NCI-H2029 treated with DMSO at 0.1 percent for 48 hours (cell line): ENCODE results near the gene NUDT3.

Source experiments
- DNase-seq: peaks from one replicate; lab custom pipeline; 2025; lab: John Stamatoyannopoulos, UW

NUDT3 gene

GRCh38 chr6:34319471-34319885 is 73.0 kb downstream of the NUDT3 start:
- DNase-seq: no peak

- DNase-seq: no peak
Observed at GRCh38 chr6:34318499-34319470, 73.7 kb downstream of the NUDT3 start.

- DNase-seq: no peak
Observed at GRCh38 chr6:34317882-34318498, 74.5 kb downstream of the NUDT3 start.

GRCh38 chr6:34317172-34317477 is 75.3 kb downstream of the NUDT3 start:
- DNase-seq: no peak

GRCh38 chr6:34316431-34317171 is 75.9 kb downstream of the NUDT3 start:
- no peak for DNase-seq

- DNase-seq: no peak
Observed at GRCh38 chr6:34315780-34316179, 76.7 kb downstream of the NUDT3 start.

GRCh38 chr6:34315256-34315655 is 77.2 kb downstream of the NUDT3 start:
- no peak for DNase-seq

GRCh38 chr6:34312259-34312658 is 80.2 kb downstream of the NUDT3 start:
- no peak for DNase-seq

GRCh38 chr6:34310817-34311216 is 81.7 kb downstream of the NUDT3 start:
- DNase-seq: no peak

GRCh38 chr6:34308483-34308882 is 84.0 kb downstream of the NUDT3 start:
- DNase-seq: no peak

GRCh38 chr6:34305982-34306708 is 86.3 kb downstream of the NUDT3 start:
- peak; percentile 46 for DNase-seq

GRCh38 chr6:34305497-34305896 is 87.0 kb downstream of the NUDT3 start:
- no peak for DNase-seq

GRCh38 chr6:34304164-34304563 is 88.3 kb downstream of the NUDT3 start:
- DNase-seq: no peak

GRCh38 chr6:34302929-34303328 is 89.5 kb downstream of the NUDT3 start:
- DNase-seq: no peak

GRCh38 chr6:34301408-34301807 is 91.1 kb downstream of the NUDT3 start:
- DNase-seq: no peak

- DNase-seq: no peak
Observed at GRCh38 chr6:34300332-34300751, 92.1 kb downstream of the NUDT3 start.

- no peak for DNase-seq
Observed at GRCh38 chr6:34298941-34299340, 93.5 kb downstream of the NUDT3 start.

GRCh38 chr6:34295721-34296120 is 96.7 kb downstream of the NUDT3 start:
- no peak for DNase-seq

GRCh38 chr6:34292954-34293353 is 99.5 kb downstream of the NUDT3 start:
- no peak for DNase-seq

- DNase-seq: no peak
Observed at GRCh38 chr6:34289137-34289536, 103.3 kb downstream of the NUDT3 start.

GRCh38 chr6:34288581-34288980 is 103.9 kb downstream of the NUDT3 start:
- DNase-seq: no peak
